Measurements from ENCODE around the gene CALCA. TPM values are rescaled to one million over a fixed set of nuclear protein-coding genes. Genes with fewer than 3 reads are reported as not detected.

The CALCA gene
- polyA plus RNA-seq, 4 donors: 9.8 to 14.3 (median 13.4) TPM

- no peak for DNase-seq (ENCODE audit: low read depth in 4 of 4, low spot score in 2 of 4)
These were observed 22.6 kb downstream of the CALCA start for GRCh38 chr11:14949437-14950147.

DNA sequence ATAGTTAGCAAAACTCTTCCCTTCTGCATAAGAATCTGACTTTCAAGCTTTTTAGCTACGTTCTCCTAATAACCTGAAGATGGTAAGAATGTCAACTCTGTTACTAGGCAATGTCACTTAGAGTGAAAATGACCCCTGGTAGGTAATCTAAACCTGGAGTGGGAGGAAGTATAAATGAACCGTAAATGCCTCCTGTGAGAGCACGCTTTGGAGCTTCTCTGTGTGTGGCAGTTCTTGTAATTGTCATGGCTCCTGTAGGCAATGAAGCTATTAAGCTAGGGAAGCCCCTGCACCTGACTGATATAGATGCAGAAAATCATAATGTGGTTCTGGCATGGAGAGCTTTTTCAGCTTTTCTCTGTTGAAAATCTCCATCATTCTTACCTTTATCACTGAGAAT, 29.4 kb downstream of the CALCA start:
- DNase-seq (ENCODE audit: low read depth in 4 of 4, low spot score in 2 of 4): peak in 2 of 4 donors; percentile 0 to 3

DNA sequence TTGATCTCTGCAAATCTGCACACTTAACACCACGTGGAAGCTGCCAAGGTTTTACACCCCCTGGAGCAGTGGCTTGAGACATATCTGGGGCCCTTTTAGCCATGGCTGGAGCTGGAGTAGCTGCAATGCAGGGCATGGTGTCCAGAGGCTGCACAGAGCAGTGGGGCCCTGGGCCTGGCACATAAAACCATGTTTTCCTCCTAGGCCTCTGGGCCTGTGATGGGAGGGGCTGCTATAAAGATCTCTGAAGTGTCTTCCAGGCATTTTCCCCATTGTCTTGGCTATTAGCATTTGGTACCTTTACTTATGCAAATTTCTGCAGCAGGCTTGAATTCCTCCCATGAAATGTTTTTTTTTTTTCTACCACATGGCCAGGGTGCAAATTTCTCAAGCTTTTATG, 33.2 kb downstream of the CALCA start:
- DNase-seq (ENCODE audit: low read depth in 4 of 4, low spot score in 2 of 4): no peak

DNA sequence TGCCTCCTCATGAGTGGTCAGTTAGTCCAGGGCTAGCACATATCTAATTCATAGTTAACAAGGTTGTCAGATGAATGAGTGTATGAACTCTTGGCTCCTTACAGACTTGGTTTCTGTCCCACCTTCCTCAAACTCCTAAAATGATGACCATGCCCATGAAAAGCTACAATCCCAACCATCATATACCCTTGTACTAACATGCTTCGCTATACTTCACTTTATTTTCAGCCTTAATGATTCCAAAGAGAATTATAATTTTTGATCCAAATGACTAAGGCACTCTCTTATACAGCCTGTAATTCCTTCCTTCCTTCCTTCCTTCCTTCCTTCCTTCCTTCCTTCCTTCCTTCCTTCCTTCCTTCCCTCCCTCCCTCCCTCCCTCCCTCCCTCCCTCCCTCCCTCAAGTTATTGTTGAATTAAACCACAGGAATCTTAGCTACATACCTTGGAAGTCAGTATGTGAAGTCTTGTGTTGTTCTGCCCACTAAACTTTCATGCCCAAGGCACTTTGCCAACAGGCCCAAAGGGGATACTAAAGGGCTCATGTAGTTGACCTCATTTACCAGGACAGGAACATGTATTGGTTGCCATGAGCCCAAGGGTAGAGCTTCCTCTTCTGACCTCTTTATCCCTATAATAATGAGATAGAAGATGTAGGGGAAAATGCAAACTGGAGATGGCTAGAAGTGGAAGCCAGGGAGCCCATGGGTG, 37.4 kb downstream of the CALCA start:
- DNase-seq (ENCODE audit: low read depth in 4 of 4, low spot score in 2 of 4): no peak

GRCh38 chr11:14932447-14932846, 39.7 kb downstream of the CALCA start:
- DNase-seq (ENCODE audit: low read depth in 4 of 4, low spot score in 2 of 4): no peak

- DNase-seq (ENCODE audit: low read depth in 4 of 4, low spot score in 2 of 4): no peak
These were observed 41.8 kb downstream of the CALCA start for GRCh38 chr11:14930369-14930768.

- DNase-seq (ENCODE audit: low read depth in 4 of 4, low spot score in 2 of 4): no peak
These were observed 45.0 kb downstream of the CALCA start for GRCh38 chr11:14927146-14927545.

DNA sequence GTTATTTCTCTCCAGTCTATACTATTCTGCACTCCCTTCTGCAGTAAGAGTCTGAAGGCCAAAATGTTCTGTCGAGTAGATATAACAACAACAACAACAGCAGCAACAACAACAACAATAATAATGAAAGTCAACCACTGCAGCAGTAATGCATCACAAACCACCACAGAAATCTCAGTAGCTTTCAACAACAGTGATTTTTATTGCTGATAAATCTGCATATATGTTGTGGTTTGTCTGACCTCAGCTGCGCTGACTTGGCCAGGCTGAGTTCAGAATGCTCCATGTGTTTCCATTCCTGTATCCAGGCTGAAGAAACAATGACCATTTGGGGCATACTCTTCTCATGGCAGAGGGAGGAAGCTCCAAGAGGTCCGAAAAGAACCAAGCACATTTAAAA, 47.8 kb downstream of the CALCA start:
- DNase-seq (ENCODE audit: low read depth in 4 of 4, low spot score in 2 of 4): no peak

Other genes starting within 250 kb of the CALCA start
- gene CYP2R1, start 80.1 kb downstream of the CALCA start, polyA plus RNA-seq (ENCODE audit: insufficient read length in 4 of 4): 10 to 100 TPM; 20.3 to 25.9 (median 21.4) TPM
- 1 to 10 TPM; 2.6 to 3.4 (median 3.2) TPM for gene CALCB, start 101.2 kb upstream of the CALCA start, polyA plus RNA-seq (ENCODE audit: insufficient read length in 4 of 4)
- gene INSC, start 142.6 kb upstream of the CALCA start, polyA plus RNA-seq (ENCODE audit: insufficient read length in 4 of 4): under 1 TPM; 0.65 to 0.93 (median 0.83) TPM